ENCODE results near the gene TSC22D1. TPM values are rescaled to one million over a fixed set of nuclear protein-coding genes. Genes with fewer than 3 reads are reported as not detected.

The TSC22D1 gene
- total RNA-seq, 1 experiment from 2014 or later: 79.2 TPM

- ChIA-PET POLR2A (ENCODE audit: unreplicated experiment) (interaction anchor here (0.7 kb wide), 1 partner anchor 35 kb away, joined by 3 read pairs; no protein-coding TSS in a partner anchor), CTCF (no interaction called here)
- TF ChIP-seq CTCF (conservative IDR thresholded peaks at IDR 0.05): no peak
- no peak for TF ChIP-seq EZH2 (IDR thresholded peaks at IDR 0.05; ENCODE audit: low read depth)
- BruUV-seq (replicated peaks): no TSS peak
- H3K9me3 ChIP-seq (ENCODE audit: insufficient read depth, low read depth): no peaks in the 10 kb centered on the region
- H3K9me2 ChIP-seq (ENCODE audit: insufficient read depth): no peaks in the 10 kb centered on the region
- no peak overlapping the region for H2AFZ ChIP-seq
- no peaks in the 10 kb centered on the region for H3K27me3 ChIP-seq (ENCODE audit: insufficient read depth, low read depth)
- peaks cover 18% of the 10 kb centered on the region; the same call in 1 of the 2 replicates for H3F3A ChIP-seq (ENCODE audit: insufficient read depth, low read depth)
- no peak overlapping the region for H3K27ac ChIP-seq
- no peaks in the 10 kb centered on the region for H4K20me1 ChIP-seq (ENCODE audit: insufficient read depth)
- H3K79me2 ChIP-seq (ENCODE audit: low read depth): no peaks in the 10 kb centered on the region
- H3K4me1 ChIP-seq (replicated peaks; ENCODE audit: insufficient read depth): peaks cover 35% of the 10 kb centered on the region
- H3K4me2 ChIP-seq: no peak overlapping the region
- no peaks in the 10 kb centered on the region for H3K36me3 ChIP-seq (ENCODE audit: low read depth)
- intact Hi-C loops (cut with micrococcal nuclease; ENCODE audit: unreplicated experiment): no loop called here
- DNase-seq: no peak
- no peak overlapping the region for H3K4me3 ChIP-seq
These were observed 174.6 kb downstream of the TSC22D1 start for GRCh38 chr13:44401577-44401976.

GRCh38 chr13:44400736-44401135, 175.4 kb downstream of the TSC22D1 start:
- no peaks in the 10 kb centered on the region for H3K79me2 ChIP-seq (ENCODE audit: low read depth)
- no peak overlapping the region for H3K27ac ChIP-seq
- ChIA-PET POLR2A (ENCODE audit: unreplicated experiment) (no interaction called here), CTCF (no interaction called here)
- DNase-seq: no peak
- no peak overlapping the region for H3K4me2 ChIP-seq
- no TSS peak for BruUV-seq (replicated peaks)
- peaks cover 31% of the 10 kb centered on the region for H3K4me1 ChIP-seq (replicated peaks; ENCODE audit: insufficient read depth)
- H3K9me2 ChIP-seq (ENCODE audit: insufficient read depth): no peaks in the 10 kb centered on the region
- no peak for TF ChIP-seq EZH2 (IDR thresholded peaks at IDR 0.05; ENCODE audit: low read depth)
- TF ChIP-seq CTCF (conservative IDR thresholded peaks at IDR 0.05): no peak
- H3K4me3 ChIP-seq: no peak overlapping the region
- H4K20me1 ChIP-seq (ENCODE audit: insufficient read depth): no peaks in the 10 kb centered on the region
- no peak overlapping the region for H2AFZ ChIP-seq
- no peaks in the 10 kb centered on the region for H3K9me3 ChIP-seq (ENCODE audit: insufficient read depth, low read depth)
- H3K27me3 ChIP-seq (ENCODE audit: insufficient read depth, low read depth): no peaks in the 10 kb centered on the region
- H3K36me3 ChIP-seq (ENCODE audit: low read depth): no peaks in the 10 kb centered on the region
- H3F3A ChIP-seq (ENCODE audit: insufficient read depth, low read depth): peaks cover 18% of the 10 kb centered on the region; the same call in 1 of the 2 replicates
- intact Hi-C loops (cut with micrococcal nuclease; ENCODE audit: unreplicated experiment): no loop called here

- BruUV-seq (replicated peaks): no TSS peak
- no peak for DNase-seq
- H4K20me1 ChIP-seq (ENCODE audit: insufficient read depth): no peaks in the 10 kb centered on the region
- H3K4me3 ChIP-seq: no peak overlapping the region
- CTCF ChIA-PET: no interaction called here
- peaks cover 13% of the 10 kb centered on the region; the same call in 1 of the 2 replicates for H3F3A ChIP-seq (ENCODE audit: insufficient read depth, low read depth)
- no peak overlapping the region for H3K4me2 ChIP-seq
- H3K36me3 ChIP-seq (ENCODE audit: low read depth): no peaks in the 10 kb centered on the region
- H3K9me3 ChIP-seq (ENCODE audit: insufficient read depth, low read depth): no peaks in the 10 kb centered on the region
- H2AFZ ChIP-seq: no peak overlapping the region
- peaks cover 18% of the 10 kb centered on the region for H3K4me1 ChIP-seq (replicated peaks; ENCODE audit: insufficient read depth)
- no peak overlapping the region for H3K27ac ChIP-seq
- H3K27me3 ChIP-seq (ENCODE audit: insufficient read depth, low read depth): no peaks in the 10 kb centered on the region
- intact Hi-C loops (cut with micrococcal nuclease; ENCODE audit: unreplicated experiment): no loop called here
- POLR2A ChIA-PET (ENCODE audit: unreplicated experiment): no interaction called here
- H3K9me2 ChIP-seq (ENCODE audit: insufficient read depth): no peaks in the 10 kb centered on the region
- no peak for TF ChIP-seq CTCF (conservative IDR thresholded peaks at IDR 0.05)
- no peak for TF ChIP-seq EZH2 (IDR thresholded peaks at IDR 0.05; ENCODE audit: low read depth)
- H3K79me2 ChIP-seq (ENCODE audit: low read depth): no peaks in the 10 kb centered on the region
These were observed 177.1 kb downstream of the TSC22D1 start for GRCh38 chr13:44399074-44399473.

Data from PC-9 (cell line).